Central memory CD8-positive, alpha-beta T cell (primary cell): ENCODE measurements around the gene CAMK1D.

Experiments
- ATAC-seq: fragments of 150-1000 bp; cut with Tn5 transposase; replicated peaks from 2 replicates; pipeline ENCODE4 v1.10.0; 2022; ENCODE audit warnings: mild to moderate bottlenecking, moderate FRiP score, moderate number of reproducible peaks; ENCODE audit not compliant: poor library complexity, severe bottlenecking; ENCODE audit errors: extremely low read depth
- DNase-seq, 2 donors: peaks; one replicate each; pipeline ENCODE4 v3.0.0; 2021; ENCODE audit warnings: low spot score in 2 of 2
- H3K27ac Mint-ChIP-seq: one replicate; pipeline ENCODE4 v1.8.0; 2022; ENCODE audit warnings: low read depth, mild to moderate bottlenecking, moderate library complexity, mixed read lengths
- H3K27me3 Mint-ChIP-seq: one replicate; pipeline ENCODE4 v1.8.0; 2022; ENCODE audit warnings: mixed read lengths
- H3K36me3 Mint-ChIP-seq: one replicate; pipeline ENCODE4 v1.8.0; 2022; ENCODE audit warnings: mild to moderate bottlenecking, moderate library complexity, mixed read lengths; ENCODE audit not compliant: insufficient read depth
- H3K4me1 Mint-ChIP-seq: one replicate; pipeline ENCODE4 v1.8.0; 2022; ENCODE audit warnings: mixed read lengths
- H3K4me3 Mint-ChIP-seq: one replicate; pipeline ENCODE4 v1.8.0; 2022; ENCODE audit warnings: mild to moderate bottlenecking, moderate library complexity, mixed read lengths
- H3K9me3 Mint-ChIP-seq: one replicate; pipeline ENCODE4 v1.8.0; 2022; ENCODE audit warnings: mixed read lengths

The CAMK1D gene

GRCh38 chr10:12568391-12569009 is 219.2 kb downstream of the CAMK1D start:
- Mint-ChIP-seq H3K4me1 (peaks cover 16% of the 10 kb centered on the region), H3K27ac (no peak overlapping the region), H3K36me3 (no peaks in the 10 kb centered on the region), H3K4me3 (no peak overlapping the region), H3K9me3 (no peaks in the 10 kb centered on the region), H3K27me3 (no peaks in the 10 kb centered on the region)
- no peak for DNase-seq
- ATAC-seq = no peak

- no peak overlapping the region for H3K27ac Mint-ChIP-seq
- no peak overlapping the region for H3K4me3 Mint-ChIP-seq
These were observed 222.9 kb downstream of the CAMK1D start for GRCh38 chr10:12572281-12572680.

GRCh38 chr10:12577610-12578009 is 228.3 kb downstream of the CAMK1D start:
- peaks cover 5% of the 10 kb centered on the region for H3K36me3 Mint-ChIP-seq
- ATAC-seq (no peak), DNase-seq (no peak)
- H3K27me3 Mint-ChIP-seq = no peaks in the 10 kb centered on the region
- no peak overlapping the region for H3K4me3 Mint-ChIP-seq
- H3K27ac Mint-ChIP-seq = no peak overlapping the region
- no peaks in the 10 kb centered on the region for H3K9me3 Mint-ChIP-seq
- H3K4me1 Mint-ChIP-seq = peaks cover 19% of the 10 kb centered on the region

More at GRCh38 chr10:12572281-12572680, 222.9 kb downstream of the CAMK1D start:
- H3K4me1 Mint-ChIP-seq = peaks cover 5% of the 10 kb centered on the region
- ATAC-seq = no peak
- no peak for DNase-seq
- H3K36me3 Mint-ChIP-seq = peaks cover 1% of the 10 kb centered on the region
- H3K27me3 Mint-ChIP-seq = no peaks in the 10 kb centered on the region
- no peaks in the 10 kb centered on the region for H3K9me3 Mint-ChIP-seq

DNA sequence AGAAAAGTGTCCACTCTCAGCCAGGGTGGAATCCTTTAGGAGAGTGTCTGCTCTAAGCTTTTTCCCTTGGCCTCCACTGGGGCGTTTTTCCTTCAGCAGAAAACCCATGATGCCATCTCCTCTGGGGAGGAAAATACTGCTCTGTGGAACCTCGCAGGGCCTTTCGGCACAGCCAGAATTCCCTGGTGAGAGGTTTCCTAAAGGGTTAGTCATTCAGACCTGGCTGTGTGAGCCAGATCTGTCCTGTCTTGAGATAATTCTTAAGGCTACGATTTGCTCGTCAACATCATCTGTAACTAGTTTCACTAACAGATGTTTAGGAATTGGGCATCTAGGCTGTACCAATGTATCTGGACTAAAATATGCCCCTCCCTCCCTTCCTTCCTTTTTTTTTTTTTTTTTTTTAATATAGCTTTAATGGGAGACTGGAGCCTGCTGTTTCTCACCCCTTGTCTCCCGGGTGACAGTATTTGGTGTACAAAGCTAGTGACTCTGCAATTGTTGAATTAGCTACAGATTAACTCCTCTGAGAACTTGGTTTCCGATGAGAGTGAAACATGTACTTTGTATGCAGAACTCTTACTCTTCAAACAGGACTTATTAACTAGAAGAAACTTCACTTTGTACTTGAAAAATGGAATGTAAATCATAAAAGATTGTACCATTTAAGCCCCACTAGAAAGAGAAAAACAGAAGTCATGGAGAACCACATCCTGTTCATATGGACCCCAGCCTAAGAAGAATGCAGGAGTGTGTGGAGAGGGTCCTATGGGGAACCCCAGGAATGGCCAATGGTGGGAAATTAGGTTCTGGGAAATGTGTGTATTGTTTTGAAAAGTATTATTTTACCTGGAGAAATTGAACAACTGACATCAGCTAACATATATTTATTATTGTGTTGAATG is 230.9 kb downstream of the CAMK1D start:
- H3K27me3 Mint-ChIP-seq = no peaks in the 10 kb centered on the region
- ATAC-seq (no peak), DNase-seq (no peak)
- H3K4me3 Mint-ChIP-seq = no peak overlapping the region
- H3K27ac Mint-ChIP-seq = no peak overlapping the region
- no peaks in the 10 kb centered on the region for H3K9me3 Mint-ChIP-seq
- H3K4me1 Mint-ChIP-seq = peaks cover 19% of the 10 kb centered on the region
- H3K36me3 Mint-ChIP-seq = peaks cover 3% of the 10 kb centered on the region

GRCh38 chr10:12583891-12584595 is 234.7 kb downstream of the CAMK1D start:
- no peaks in the 10 kb centered on the region for H3K9me3 Mint-ChIP-seq
- H3K4me1 Mint-ChIP-seq = peaks cover 32% of the 10 kb centered on the region
- no peak for ATAC-seq
- no peak for DNase-seq
- no peak overlapping the region for H3K27ac Mint-ChIP-seq
- no peaks in the 10 kb centered on the region for H3K27me3 Mint-ChIP-seq
- H3K4me3 Mint-ChIP-seq = no peak overlapping the region
- peaks cover 5% of the 10 kb centered on the region for H3K36me3 Mint-ChIP-seq

GRCh38 chr10:12586741-12587140 is 237.4 kb downstream of the CAMK1D start:
- Mint-ChIP-seq H3K4me1 (peaks cover 24% of the 10 kb centered on the region), H3K36me3 (peaks cover 2% of the 10 kb centered on the region), H3K9me3 (no peaks in the 10 kb centered on the region), H3K4me3 (no peak overlapping the region), H3K27me3 (no peaks in the 10 kb centered on the region), H3K27ac (peak overlapping the region; percentile 46)
- DNase-seq (no peak), ATAC-seq (no peak)

DNA sequence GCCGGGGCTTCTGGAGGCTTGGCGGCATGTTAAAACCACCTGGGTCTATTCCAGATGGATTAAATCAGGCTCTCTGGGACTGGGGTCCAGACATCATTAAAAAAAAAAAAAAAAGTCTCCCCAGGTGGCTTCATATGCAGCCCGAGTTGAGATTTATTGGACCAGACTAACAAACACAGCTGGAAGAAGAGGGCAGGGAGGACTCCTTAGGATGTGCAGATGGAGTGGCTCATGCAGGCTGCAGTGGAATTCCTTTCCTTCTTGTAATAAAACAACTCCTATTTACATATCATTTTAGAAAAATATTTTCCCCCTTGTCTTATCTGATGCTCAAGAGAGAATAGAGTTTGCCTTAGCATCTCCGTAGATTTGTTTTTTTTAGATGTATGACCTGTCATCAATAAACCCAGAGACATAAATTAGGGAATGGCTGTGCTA is 238.1 kb downstream of the CAMK1D start:
- no peaks in the 10 kb centered on the region for H3K9me3 Mint-ChIP-seq
- peak overlapping the region; percentile 64 for H3K4me3 Mint-ChIP-seq
- peak overlapping the region; percentile 2 for H3K27ac Mint-ChIP-seq
- DNase-seq (no peak), ATAC-seq (no peak)
- H3K27me3 Mint-ChIP-seq = no peaks in the 10 kb centered on the region
- peaks cover 2% of the 10 kb centered on the region for H3K36me3 Mint-ChIP-seq
- peaks cover 19% of the 10 kb centered on the region for H3K4me1 Mint-ChIP-seq

GRCh38 chr10:12588091-12588860 is 238.9 kb downstream of the CAMK1D start:
- Mint-ChIP-seq H3K27me3 (no peaks in the 10 kb centered on the region), H3K9me3 (no peaks in the 10 kb centered on the region), H3K27ac (peak overlapping the region; percentile 2), H3K36me3 (peaks cover 2% of the 10 kb centered on the region), H3K4me1 (peaks cover 18% of the 10 kb centered on the region), H3K4me3 (peak overlapping the region; percentile 64)
- DNase-seq = no peak
- peak; percentile 46 for ATAC-seq

DNA sequence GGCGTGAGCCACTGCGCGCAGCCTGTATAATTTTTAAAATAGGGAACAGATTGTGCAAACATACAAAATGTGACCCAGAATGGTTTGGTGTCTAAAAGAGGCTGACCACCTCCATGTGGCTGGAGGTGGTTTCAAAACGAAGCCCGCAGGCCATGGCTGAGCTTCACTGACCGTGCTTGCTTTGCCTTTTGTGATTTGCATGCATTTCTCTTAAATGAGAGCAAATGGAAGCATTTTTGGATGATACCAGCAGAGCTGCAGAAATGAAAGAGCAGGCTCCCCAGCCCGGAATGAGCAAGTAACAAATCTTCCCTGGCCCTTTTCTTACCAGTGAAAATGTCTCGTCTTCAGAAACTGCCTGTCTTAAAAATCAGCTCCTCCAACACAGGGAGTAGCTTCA is 239.9 kb downstream of the CAMK1D start:
- Mint-ChIP-seq H3K27me3 (no peaks in the 10 kb centered on the region), H3K9me3 (no peaks in the 10 kb centered on the region), H3K36me3 (peaks cover 2% of the 10 kb centered on the region), H3K4me3 (no peak overlapping the region), H3K4me1 (peaks cover 28% of the 10 kb centered on the region), H3K27ac (no peak overlapping the region)
- ATAC-seq = no peak
- DNase-seq = no peak

DNA sequence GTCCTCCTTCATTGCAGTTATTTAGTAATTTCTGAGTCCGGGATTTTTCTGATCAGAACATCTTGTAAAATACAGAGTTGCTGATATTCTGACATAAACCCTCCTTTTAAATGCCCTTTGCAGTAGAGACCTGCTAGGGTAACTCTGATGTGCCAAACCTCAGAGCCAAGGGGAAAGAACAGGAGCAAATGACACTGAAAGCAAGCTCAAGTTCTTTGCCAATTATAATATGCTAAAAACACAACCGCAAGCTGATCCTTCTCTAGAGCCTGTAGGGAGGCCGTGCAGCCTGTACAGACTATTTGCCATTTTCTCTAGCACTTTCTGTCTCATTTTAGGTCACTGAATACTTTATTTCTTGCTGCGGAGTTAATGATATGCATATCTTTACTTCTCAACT is 240.4 kb downstream of the CAMK1D start:
- Mint-ChIP-seq H3K36me3 (peaks cover 2% of the 10 kb centered on the region), H3K4me1 (peaks cover 33% of the 10 kb centered on the region), H3K27me3 (no peaks in the 10 kb centered on the region), H3K9me3 (no peaks in the 10 kb centered on the region), H3K4me3 (no peak overlapping the region), H3K27ac (no peak overlapping the region)
- ATAC-seq (no peak), DNase-seq (no peak)

GRCh38 chr10:12590675-12591659 is 241.6 kb downstream of the CAMK1D start:
- H3K27me3 Mint-ChIP-seq = no peaks in the 10 kb centered on the region
- DNase-seq (no peak), ATAC-seq (no peak)
- H3K9me3 Mint-ChIP-seq = no peaks in the 10 kb centered on the region
- peak overlapping the region; percentile 61 for H3K27ac Mint-ChIP-seq
- peaks cover 2% of the 10 kb centered on the region for H3K36me3 Mint-ChIP-seq
- H3K4me3 Mint-ChIP-seq = no peak overlapping the region
- peaks cover 43% of the 10 kb centered on the region for H3K4me1 Mint-ChIP-seq
